GM20000 (cell line): ENCODE measurements around the gene KCNE1.
"Not testable (repeated sequence)": the region's sequence is repeated elsewhere in the genome, so short reads cannot be mapped to it uniquely, and the experiment has no call there.

ENCODE experiments used
- DNase-seq: peaks from one replicate; pipeline ENCODE4 v3.0.0; 2012; ENCODE audit warnings: low spot score
- CTCF ChIP-seq: IDR thresholded peaks from 2 replicates; pipeline ENCODE4 v1.5.1; 2012; ENCODE audit warnings: mild to moderate bottlenecking, control low read depth; ENCODE audit errors: extremely low read depth, missing control alignments

KCNE1 gene

GRCh38 chr21:34499116-34499515, 12.9 kb downstream of the KCNE1 start:
- DNase-seq = no peak
- no peak for TF ChIP-seq CTCF

GRCh38 chr21:34498623-34499022, 13.4 kb downstream of the KCNE1 start:
- DNase-seq = no peak

GRCh38 chr21:34483854-34484253, 28.2 kb downstream of the KCNE1 start:
- DNase-seq = not testable (repeated sequence)

More at GRCh38 chr21:34498623-34499022, 13.4 kb downstream of the KCNE1 start:
- TF ChIP-seq CTCF = no peak

- DNase-seq = not testable (repeated sequence)
These were observed 28.6 kb downstream of the KCNE1 start for GRCh38 chr21:34483435-34483834.

GRCh38 chr21:34467333-34467732, 44.7 kb downstream of the KCNE1 start:
- DNase-seq = not testable (repeated sequence)

- not testable (repeated sequence) for DNase-seq
These were observed 52.6 kb downstream of the KCNE1 start for GRCh38 chr21:34459426-34459825.

- not testable (repeated sequence) for DNase-seq
These were observed 53.7 kb downstream of the KCNE1 start for GRCh38 chr21:34458266-34458665.

- DNase-seq = not testable (repeated sequence)
These were observed 55.8 kb downstream of the KCNE1 start for GRCh38 chr21:34456180-34456579.

- not testable (repeated sequence) for DNase-seq
These were observed 56.4 kb downstream of the KCNE1 start for GRCh38 chr21:34455628-34456027.

- not testable (repeated sequence) for DNase-seq
These were observed 65.0 kb downstream of the KCNE1 start for GRCh38 chr21:34447018-34447417.

GRCh38 chr21:34443486-34443885, 68.5 kb downstream of the KCNE1 start:
- not testable (repeated sequence) for DNase-seq

- DNase-seq = not testable (repeated sequence)
These were observed 82.3 kb downstream of the KCNE1 start for GRCh38 chr21:34429710-34430109.

GRCh38 chr21:34428441-34428840, 83.6 kb downstream of the KCNE1 start:
- DNase-seq = not testable (repeated sequence)

- not testable (repeated sequence) for DNase-seq
These were observed 84.7 kb downstream of the KCNE1 start for GRCh38 chr21:34427339-34427738.

- DNase-seq = not testable (repeated sequence)
These were observed 88.2 kb downstream of the KCNE1 start, which contains the start of gene SMIM34 for GRCh38 chr21:34423805-34424204. Gene SMIM34, minus strand, starts transcription at chr21:34423951. Its CDS starts 112 bp downstream, at chr21:34423839.

- DNase-seq = not testable (repeated sequence)
These were observed 94.4 kb downstream of the KCNE1 start for GRCh38 chr21:34417448-34418077.

- DNase-seq = not testable (repeated sequence)
These were observed 104.7 kb downstream of the KCNE1 start for GRCh38 chr21:34407294-34407693.

- not testable (repeated sequence) for DNase-seq
These were observed 105.3 kb downstream of the KCNE1 start for GRCh38 chr21:34406676-34407075.

- DNase-seq = not testable (repeated sequence)
These were observed 105.9 kb downstream of the KCNE1 start for GRCh38 chr21:34406102-34406501.

GRCh38 chr21:34405686-34406085, 106.3 kb downstream of the KCNE1 start:
- not testable (repeated sequence) for DNase-seq
